AG04449 (cell line): Measurements from ENCODE around the gene TBC1D10A.
"Not testable (repeated sequence)": the region's sequence is repeated elsewhere in the genome, so short reads cannot be mapped to it uniquely, and the experiment has no call there.

Experiments used
- CTCF ChIA-PET: fragments of 350-600 bp; formaldehyde crosslinking; extraction: SDS; loops from one replicate; lab custom pipeline; 2021; ENCODE audit warnings: antibody characterized with exemption; lab: Yijun Ruan, JAX
- POLR2A ChIA-PET: fragments of 400-600, 350-600 bp; formaldehyde crosslinking; extraction: SDS; loops from one replicate; lab custom pipeline; 2020; ENCODE audit warnings: antibody characterized with exemption, inconsistent platforms; lab: Yijun Ruan, JAX
- DNase-seq: peaks from one replicate; pipeline ENCODE4 v3.0.0-alpha.2; 2010; ENCODE audit warnings: low read depth, low spot score
- H3K4me3 ChIP-seq: 2 replicates; pipeline ENCODE4 v1.5.1; 2011; ENCODE audit warnings: low read depth, mild to moderate bottlenecking, control low read depth, low read length
- CTCF ChIP-seq: IDR thresholded peaks from one replicate; pipeline ENCODE4 v1.5.1; 2011; ENCODE audit warnings: mild to moderate bottlenecking, moderate library complexity, low read length, control low read depth, inconsistent platforms; ENCODE audit not compliant: insufficient read depth; ENCODE audit errors: missing control alignments

The TBC1D10A gene

GRCh38 chr22:30344447-30345200 is 17.9 kb upstream of the TBC1D10A start:
- DNase-seq: no peak
- TF ChIP-seq CTCF: no peak
- POLR2A ChIA-PET: no interaction called here
- H3K4me3 ChIP-seq: no peak overlapping the region
- CTCF ChIA-PET: interaction anchor here (0.9 to 1.2 kb wide), 2 partner anchors 8 to 57 kb away, joined by 3 to 7 read pairs; no protein-coding TSS in a partner anchor

- TF ChIP-seq CTCF: no peak
- H3K4me3 ChIP-seq: no peak overlapping the region
- ChIA-PET CTCF (interaction anchor here (1.0 kb wide), 1 partner anchor 53 kb away, joined by 7 read pairs; no protein-coding TSS in a partner anchor), POLR2A (no interaction called here)
- no peak for DNase-seq
Observed at GRCh38 chr22:30340911-30341685, 14.4 kb upstream of the TBC1D10A start.

DNA sequence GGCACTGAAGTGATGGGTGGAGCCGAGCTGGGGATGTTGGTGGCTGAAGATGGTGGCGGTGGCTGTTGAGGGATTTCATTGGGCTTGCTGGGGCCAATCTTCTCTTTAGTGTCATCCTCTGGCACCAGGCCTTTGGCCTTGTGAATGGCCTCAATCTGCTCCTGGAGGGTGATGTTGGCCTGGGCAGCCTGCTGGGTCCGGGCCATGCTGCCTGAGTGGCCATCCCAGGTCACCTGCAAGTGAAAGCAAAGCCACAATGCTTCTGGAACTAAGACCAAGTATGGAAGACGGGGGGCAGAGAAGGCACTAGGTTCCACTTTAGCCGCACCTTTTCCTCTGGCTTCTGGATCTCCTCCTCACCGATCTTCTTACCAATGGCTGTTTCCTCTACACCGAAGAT is 12.1 kb upstream of the TBC1D10A start:
- no peak for DNase-seq
- H3K4me3 ChIP-seq: no peak overlapping the region
- no peak for TF ChIP-seq CTCF
- ChIA-PET POLR2A (interaction anchor here (0.8 kb wide), 1 partner anchor 12 kb away, joined by 3 read pairs; no protein-coding TSS in a partner anchor), CTCF (interaction anchor here (1.6 kb wide), 1 partner anchor 10 kb away, joined by 6 read pairs; no protein-coding TSS in a partner anchor)

DNA sequence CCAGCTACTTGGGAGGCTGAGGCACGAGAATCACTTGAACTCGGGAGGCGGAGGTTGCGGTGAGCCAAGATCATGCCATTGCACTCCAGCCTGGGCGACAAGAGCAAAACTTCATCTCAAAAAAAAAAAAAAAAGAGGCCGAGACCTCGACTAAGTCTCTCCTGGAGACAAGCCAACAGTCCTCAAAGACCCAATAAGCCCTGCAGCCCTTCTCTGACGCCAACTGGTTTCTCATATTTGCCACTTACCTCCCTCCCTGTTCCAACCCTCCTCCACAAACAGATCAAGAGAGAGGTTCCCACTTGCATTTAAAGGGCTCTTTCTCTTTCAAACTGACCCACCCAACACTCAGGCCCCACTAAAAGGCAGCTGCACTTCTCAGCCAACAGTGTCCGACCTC is 11.6 kb upstream of the TBC1D10A start:
- DNase-seq, POLR2A ChIA-PET, CTCF ChIA-PET, H3K4me3 ChIP-seq: not testable (repeated sequence)

DNA sequence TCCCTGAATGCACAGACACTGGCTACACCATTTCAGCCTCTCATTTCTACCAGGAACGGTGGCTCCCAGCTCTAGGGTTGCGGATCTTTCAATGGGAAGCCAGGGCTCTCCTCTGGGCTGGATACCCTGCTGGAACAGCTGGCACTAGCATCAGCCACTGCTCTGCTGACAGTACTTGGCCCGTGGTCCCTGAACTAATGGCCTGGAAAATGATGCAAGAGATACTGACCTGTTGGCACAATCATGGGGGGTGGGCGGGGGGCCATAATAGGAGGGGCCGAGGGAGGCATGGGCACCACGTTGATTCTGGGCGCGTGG is 10.7 kb upstream of the TBC1D10A start:
- no peak for DNase-seq
- POLR2A ChIA-PET: no interaction called here

More for the DNA sequence above, 10.7 kb upstream of the TBC1D10A start:
- H3K4me3 ChIP-seq: no peak overlapping the region
- CTCF ChIA-PET: interaction anchor here (1.2 kb wide), 1 partner anchor 9 kb away, joined by 3 read pairs; no protein-coding TSS in a partner anchor
- no peak for TF ChIP-seq CTCF
